ENCODE data around the gene SORCS2.

SORCS2 gene

GRCh38 chr4:7241597-7242125 lies 49.3 kb downstream of the SORCS2 start:
- no peak overlapping the region for H3K9ac ChIP-seq (ENCODE audit: insufficient read length, low read depth)
- H3K27me3 ChIP-seq (ENCODE audit: insufficient read depth, insufficient read length), result no peaks in the 10 kb centered on the region
- H3K9me3 ChIP-seq (ENCODE audit: insufficient read depth, low read length), result peaks cover 9% of the 10 kb centered on the region; the same call in 1 of the 2 replicates
- no peak overlapping the region for H3K4me3 ChIP-seq (ENCODE audit: insufficient read length, low read depth)
- H3K4me1 ChIP-seq (ENCODE audit: insufficient read depth, insufficient read length), result peaks cover 4% of the 10 kb centered on the region
- TF ChIP-seq ZNF274 (IDR thresholded peaks at IDR 0.05; ENCODE audit: low read depth, low read length) (no peak), YY1 (IDR thresholded peaks at IDR 0.05; ENCODE audit: insufficient read depth, insufficient read length) (no peak), SUZ12 (IDR thresholded peaks at IDR 0.05; ENCODE audit: extremely low read depth, insufficient read depth, insufficient read length) (no peak)
- no peaks in the 10 kb centered on the region for H3K36me3 ChIP-seq (ENCODE audit: insufficient read depth, insufficient read length, low read length)
- DNase-seq (ENCODE audit: low read depth, low spot score), result no peak

DNA sequence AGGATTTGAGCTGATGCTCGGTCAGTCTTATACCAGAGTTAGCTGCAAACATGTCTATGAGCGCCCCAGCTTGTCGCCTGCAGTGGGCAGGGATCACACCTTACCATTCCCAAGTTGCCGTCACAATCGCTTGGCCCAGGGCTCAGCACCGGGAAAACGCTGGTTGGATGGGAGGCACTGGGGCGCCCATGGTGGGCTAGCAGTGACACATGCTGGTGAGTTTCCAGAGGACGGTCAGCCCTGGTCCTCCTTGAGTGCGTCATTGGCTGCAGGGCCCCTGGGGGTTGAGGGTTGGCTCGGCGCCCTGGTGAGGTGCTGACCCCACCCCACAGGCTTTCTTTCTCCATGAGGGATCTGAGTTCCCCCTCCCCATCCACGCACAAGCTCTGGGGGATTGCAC lies 50.4 kb downstream of the SORCS2 start:
- H3K4me3 ChIP-seq (ENCODE audit: insufficient read length, low read depth), result no peak overlapping the region
- no peaks in the 10 kb centered on the region for H3K27me3 ChIP-seq (ENCODE audit: insufficient read depth, insufficient read length)
- TF ChIP-seq ZNF274 (IDR thresholded peaks at IDR 0.05; ENCODE audit: low read depth, low read length) (no peak), YY1 (IDR thresholded peaks at IDR 0.05; ENCODE audit: insufficient read depth, insufficient read length) (no peak), SUZ12 (IDR thresholded peaks at IDR 0.05; ENCODE audit: extremely low read depth, insufficient read depth, insufficient read length) (no peak)
- peaks cover 9% of the 10 kb centered on the region; the same call in 1 of the 2 replicates for H3K9me3 ChIP-seq (ENCODE audit: insufficient read depth, low read length)
- no peak for DNase-seq (ENCODE audit: low read depth, low spot score)
- H3K9ac ChIP-seq (ENCODE audit: insufficient read length, low read depth), result no peak overlapping the region
- no peaks in the 10 kb centered on the region for H3K36me3 ChIP-seq (ENCODE audit: insufficient read depth, insufficient read length, low read length)
- peaks cover 4% of the 10 kb centered on the region for H3K4me1 ChIP-seq (ENCODE audit: insufficient read depth, insufficient read length)

DNA sequence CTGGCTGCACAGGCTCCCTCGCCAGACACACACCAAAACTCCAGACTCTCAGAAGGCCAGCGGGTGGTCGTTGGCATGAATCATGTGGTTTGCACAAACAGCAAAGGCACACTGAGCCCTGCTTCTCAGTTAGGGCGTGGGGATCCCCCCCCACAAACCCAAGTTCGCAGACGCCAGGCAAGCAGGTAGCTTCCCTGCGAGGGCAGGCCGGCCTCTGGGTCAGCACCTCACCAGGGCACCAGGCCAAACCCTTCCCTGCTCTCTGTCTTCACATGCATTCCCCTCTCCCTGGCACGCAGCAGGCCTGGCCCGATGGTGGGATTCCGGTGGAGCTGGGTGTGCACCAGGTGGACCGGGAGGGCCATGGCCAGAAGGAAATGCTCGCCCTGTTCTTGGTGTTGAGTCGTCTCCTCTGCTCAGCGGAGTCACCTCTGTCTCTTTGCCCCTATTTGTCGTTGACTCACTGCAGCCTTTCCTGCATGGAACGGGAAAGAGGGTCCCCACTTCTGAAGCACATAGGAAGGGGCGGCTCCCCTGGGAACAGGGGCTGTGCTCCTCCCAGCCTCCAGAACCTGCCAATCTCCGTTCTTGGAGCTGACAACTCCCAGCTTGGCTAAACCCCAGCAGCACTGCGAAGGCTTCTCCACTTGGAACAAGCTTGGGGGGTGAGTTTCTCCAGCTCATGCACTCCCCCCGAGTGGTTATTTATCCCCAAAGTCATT lies 51.4 kb downstream of the SORCS2 start:
- no peak for DNase-seq (ENCODE audit: low read depth, low spot score)
- H3K9ac ChIP-seq (ENCODE audit: insufficient read length, low read depth), result no peak overlapping the region
- H3K27me3 ChIP-seq (ENCODE audit: insufficient read depth, insufficient read length), result no peaks in the 10 kb centered on the region
- H3K9me3 ChIP-seq (ENCODE audit: insufficient read depth, low read length), result peaks cover 6% of the 10 kb centered on the region; the same call in 1 of the 2 replicates
- H3K4me3 ChIP-seq (ENCODE audit: insufficient read length, low read depth), result no peak overlapping the region
- no peak for TF ChIP-seq SUZ12 (IDR thresholded peaks at IDR 0.05; ENCODE audit: extremely low read depth, insufficient read depth, insufficient read length)
- no peak for TF ChIP-seq ZNF274 (IDR thresholded peaks at IDR 0.05; ENCODE audit: low read depth, low read length)
- TF ChIP-seq YY1 (IDR thresholded peaks at IDR 0.05; ENCODE audit: insufficient read depth, insufficient read length), result no peak
- H3K36me3 ChIP-seq (ENCODE audit: insufficient read depth, insufficient read length, low read length), result no peaks in the 10 kb centered on the region
- peaks cover 4% of the 10 kb centered on the region for H3K4me1 ChIP-seq (ENCODE audit: insufficient read depth, insufficient read length)

- Histone ChIP-seq H3K36me3 (ENCODE audit: insufficient read depth, insufficient read length, low read length) (no peaks in the 10 kb centered on the region), H3K27me3 (ENCODE audit: insufficient read depth, insufficient read length) (no peaks in the 10 kb centered on the region)
Measured at GRCh38 chr4:7244331-7244665, 52.0 kb downstream of the SORCS2 start.

DNA sequence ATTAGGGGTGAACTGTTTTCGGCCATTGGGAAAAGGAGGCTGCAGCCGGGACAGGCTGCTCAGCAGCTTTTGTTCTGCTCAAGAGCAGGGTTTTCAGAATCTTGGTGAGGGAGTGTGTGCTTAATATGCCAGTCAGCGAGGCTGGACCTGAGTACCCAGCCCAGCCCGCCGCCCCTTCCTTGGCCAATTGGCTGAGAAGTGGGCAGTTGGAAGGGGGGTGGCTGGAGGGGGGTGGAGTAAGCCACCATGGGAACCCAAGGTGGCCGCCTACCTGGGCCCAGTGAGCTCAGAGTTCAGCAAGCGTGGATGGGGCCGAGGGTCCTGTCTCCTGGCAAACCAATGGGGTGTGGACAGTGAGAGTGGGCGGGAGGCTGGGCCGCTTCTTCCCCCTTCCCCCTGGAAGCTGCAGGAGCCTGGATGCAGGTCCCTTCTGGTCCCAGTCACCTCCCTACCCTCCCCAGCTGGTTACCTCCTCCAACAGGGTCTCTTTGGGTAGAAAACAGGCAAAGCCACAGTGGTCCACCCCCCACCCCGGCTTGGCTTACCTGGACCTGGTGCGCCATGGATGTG lies 52.5 kb downstream of the SORCS2 start:
- H3K9ac ChIP-seq (ENCODE audit: insufficient read length, low read depth), result no peak overlapping the region
- DNase-seq (ENCODE audit: low read depth, low spot score), result no peak
- no peaks in the 10 kb centered on the region for H3K27me3 ChIP-seq (ENCODE audit: insufficient read depth, insufficient read length)
- H3K4me3 ChIP-seq (ENCODE audit: insufficient read length, low read depth), result no peak overlapping the region
- H3K36me3 ChIP-seq (ENCODE audit: insufficient read depth, insufficient read length, low read length), result no peaks in the 10 kb centered on the region
- H3K9me3 ChIP-seq (ENCODE audit: insufficient read depth, low read length), result peaks cover 12% of the 10 kb centered on the region; the same call in 1 of the 2 replicates
- TF ChIP-seq YY1 (IDR thresholded peaks at IDR 0.05; ENCODE audit: insufficient read depth, insufficient read length), result no peak
- TF ChIP-seq SUZ12 (IDR thresholded peaks at IDR 0.05; ENCODE audit: extremely low read depth, insufficient read depth, insufficient read length), result no peak
- TF ChIP-seq ZNF274 (IDR thresholded peaks at IDR 0.05; ENCODE audit: low read depth, low read length), result no peak
- H3K4me1 ChIP-seq (ENCODE audit: insufficient read depth, insufficient read length), result peaks cover 1% of the 10 kb centered on the region

More at GRCh38 chr4:7244331-7244665, 52.0 kb downstream of the SORCS2 start:
- no peak for DNase-seq (ENCODE audit: low read depth, low spot score)
- no peak overlapping the region for H3K9ac ChIP-seq (ENCODE audit: insufficient read length, low read depth)
- H3K4me1 ChIP-seq (ENCODE audit: insufficient read depth, insufficient read length), result peaks cover 4% of the 10 kb centered on the region
- TF ChIP-seq SUZ12 (IDR thresholded peaks at IDR 0.05; ENCODE audit: extremely low read depth, insufficient read depth, insufficient read length), result no peak
- TF ChIP-seq ZNF274 (IDR thresholded peaks at IDR 0.05; ENCODE audit: low read depth, low read length), result no peak
- TF ChIP-seq YY1 (IDR thresholded peaks at IDR 0.05; ENCODE audit: insufficient read depth, insufficient read length), result no peak
- H3K4me3 ChIP-seq (ENCODE audit: insufficient read length, low read depth), result no peak overlapping the region
- peaks cover 10% of the 10 kb centered on the region; the same call in 1 of the 2 replicates for H3K9me3 ChIP-seq (ENCODE audit: insufficient read depth, low read length)

DNA sequence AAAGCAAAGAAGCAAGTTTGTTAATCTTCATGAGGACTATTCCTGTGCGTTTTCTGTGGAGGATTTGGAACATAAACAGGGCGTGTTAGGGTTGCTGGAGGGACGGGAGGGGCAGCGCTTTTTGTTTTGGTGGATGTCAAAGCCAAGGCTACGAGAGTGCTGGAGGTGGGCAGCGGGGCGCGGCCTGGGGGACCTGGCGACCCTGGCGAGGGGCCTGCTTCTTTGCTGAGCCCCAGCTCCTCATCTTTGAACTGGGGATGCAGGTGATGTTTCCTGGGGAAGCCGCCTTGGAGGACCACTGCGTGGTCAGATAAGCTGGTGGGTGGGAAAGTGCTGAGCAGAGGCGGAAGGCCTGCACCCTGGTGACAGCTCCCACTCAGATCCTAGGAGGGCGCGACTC lies 55.2 kb downstream of the SORCS2 start:
- Histone ChIP-seq H3K4me3 (ENCODE audit: insufficient read length, low read depth) (no peak overlapping the region), H3K36me3 (ENCODE audit: insufficient read depth, insufficient read length, low read length) (no peaks in the 10 kb centered on the region), H3K4me1 (ENCODE audit: insufficient read depth, insufficient read length) (no peaks in the 10 kb centered on the region), H3K9ac (ENCODE audit: insufficient read length, low read depth) (no peak overlapping the region), H3K9me3 (ENCODE audit: insufficient read depth, low read length) (peaks cover 12% of the 10 kb centered on the region; the same call in 1 of the 2 replicates), H3K27me3 (ENCODE audit: insufficient read depth, insufficient read length) (no peaks in the 10 kb centered on the region)
- DNase-seq (ENCODE audit: low read depth, low spot score), result no peak
- TF ChIP-seq SUZ12 (IDR thresholded peaks at IDR 0.05; ENCODE audit: extremely low read depth, insufficient read depth, insufficient read length) (no peak), YY1 (IDR thresholded peaks at IDR 0.05; ENCODE audit: insufficient read depth, insufficient read length) (no peak), ZNF274 (IDR thresholded peaks at IDR 0.05; ENCODE audit: low read depth, low read length) (no peak)

DNA sequence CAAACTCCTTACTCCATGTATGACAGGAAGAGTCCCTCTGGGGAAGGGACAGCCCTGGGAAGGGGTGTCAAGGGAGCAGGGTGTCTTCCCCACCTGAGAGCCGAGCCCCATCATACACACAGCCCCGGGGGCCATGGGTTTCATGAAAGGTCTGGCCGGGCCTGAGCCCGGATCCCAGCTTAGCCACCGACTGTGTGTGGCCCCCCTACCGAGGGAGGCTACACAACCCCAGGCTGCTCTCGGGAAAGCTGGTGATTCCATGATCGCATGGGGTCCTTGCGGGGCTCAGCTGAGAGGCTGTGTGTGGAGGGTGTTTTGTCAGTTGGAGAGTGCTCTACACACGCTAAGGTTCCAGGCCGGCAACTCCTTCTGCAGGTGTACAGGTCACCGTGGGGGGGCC lies 55.6 kb downstream of the SORCS2 start:
- Histone ChIP-seq H3K4me1 (ENCODE audit: insufficient read depth, insufficient read length) (no peaks in the 10 kb centered on the region), H3K9me3 (ENCODE audit: insufficient read depth, low read length) (peaks cover 12% of the 10 kb centered on the region; the same call in 1 of the 2 replicates), H3K9ac (ENCODE audit: insufficient read length, low read depth) (no peak overlapping the region), H3K4me3 (ENCODE audit: insufficient read length, low read depth) (no peak overlapping the region), H3K36me3 (ENCODE audit: insufficient read depth, insufficient read length, low read length) (no peaks in the 10 kb centered on the region), H3K27me3 (ENCODE audit: insufficient read depth, insufficient read length) (no peaks in the 10 kb centered on the region)
- DNase-seq (ENCODE audit: low read depth, low spot score), result no peak
- TF ChIP-seq SUZ12 (IDR thresholded peaks at IDR 0.05; ENCODE audit: extremely low read depth, insufficient read depth, insufficient read length) (no peak), YY1 (IDR thresholded peaks at IDR 0.05; ENCODE audit: insufficient read depth, insufficient read length) (no peak), ZNF274 (IDR thresholded peaks at IDR 0.05; ENCODE audit: low read depth, low read length) (no peak)
